HG03460 (cell line): ENCODE measurements around the gene CDK18.

ENCODE experiments used
- ATAC-seq: cut with Tn5 transposase; IDR thresholded peaks from one replicate; pipeline ENCODE4 v1.9.1; 2021; ENCODE audit not compliant: unreplicated experiment

Gene CDK18

GRCh38 chr1:205502111-205502810 lies 2.2 kb upstream of the CDK18 start:
- ATAC-seq: no peak

GRCh38 chr1:205502992-205503391 lies 1.5 kb upstream of the CDK18 start:
- no peak for ATAC-seq

- no peak for ATAC-seq
Measured at GRCh38 chr1:205505076-205505729, 734 bp downstream of the CDK18 start.

GRCh38 chr1:205505791-205506190 lies 1.3 kb downstream of the CDK18 start:
- no peak for ATAC-seq

- no peak for ATAC-seq
Measured at GRCh38 chr1:205506409-205507200, 2.1 kb downstream of the CDK18 start.

GRCh38 chr1:205508227-205508714 lies 3.8 kb downstream of the CDK18 start:
- ATAC-seq: no peak

- no peak for ATAC-seq
Measured at GRCh38 chr1:205510308-205510950, 6.0 kb downstream of the CDK18 start.

- no peak for ATAC-seq
Measured at GRCh38 chr1:205510951-205511330, 6.5 kb downstream of the CDK18 start.

- no peak for ATAC-seq
Measured at GRCh38 chr1:205512059-205513045, 7.9 kb downstream of the CDK18 start.

- ATAC-seq: no peak
Measured at GRCh38 chr1:205513774-205514173, 9.3 kb downstream of the CDK18 start.

- ATAC-seq: no peak
Measured at GRCh38 chr1:205514211-205515142, 10.0 kb downstream of the CDK18 start.

GRCh38 chr1:205515781-205516253 lies 11.3 kb downstream of the CDK18 start:
- ATAC-seq: no peak

GRCh38 chr1:205516362-205516761 lies 11.9 kb downstream of the CDK18 start:
- no peak for ATAC-seq

- ATAC-seq: no peak
Measured at GRCh38 chr1:205517288-205517687, 12.8 kb downstream of the CDK18 start.

- no peak for ATAC-seq
Measured at GRCh38 chr1:205517763-205518162, 13.3 kb downstream of the CDK18 start.

- no peak for ATAC-seq
Measured at GRCh38 chr1:205518661-205519540, 14.4 kb downstream of the CDK18 start.

GRCh38 chr1:205519541-205520131 lies 15.2 kb downstream of the CDK18 start:
- ATAC-seq: no peak

GRCh38 chr1:205520709-205521108 lies 16.2 kb downstream of the CDK18 start:
- ATAC-seq: no peak
